Thoracic aorta (tissue), 2 donors: ENCODE data around the gene MAN2A1. TPM values are rescaled to one million over a fixed set of nuclear protein-coding genes. Genes with fewer than 3 reads are reported as not detected.

ENCODE experiments used
- ATAC-seq: fragments of 150-250 bp; one replicate; pipeline ENCODE4 v1.8.0; 2017; ENCODE audit warnings: low read depth; ENCODE audit not compliant: insufficient number of reproducible peaks, low FRiP score
- DNase-seq: peaks from one replicate; pipeline ENCODE4 v3.0.0-alpha.2; 2020; ENCODE audit warnings: low spot score
- H3K27ac ChIP-seq, 2 donors: fragments of 200-600 bp; sonication (generic); 1 replicate in 1 of 2; 2 replicates in 1 of 2; pipeline ENCODE4 v1.5.1; 2016; ENCODE audit warnings: mild to moderate bottlenecking in 2 of 2, moderate library complexity in 2 of 2
- H3K27me3 ChIP-seq: fragments of 200-600 bp; sonication (generic); replicated peaks from 2 replicates; pipeline ENCODE4 v1.6.0; 2016; ENCODE audit warnings: mild to moderate bottlenecking; ENCODE audit not compliant: insufficient read depth
- H3K36me3 ChIP-seq: fragments of 200-600 bp; sonication (generic); one replicate; pipeline ENCODE4 v1.5.1; 2016
- H3K4me1 ChIP-seq, 2 donors: fragments of 200-600 bp; sonication (generic); 1 replicate in 1 of 2; 2 replicates in 1 of 2; pipeline versions ENCODE4 v1.5.1 to v1.6.0; 2016; ENCODE audit warnings: low read depth in 2 of 2, mild to moderate bottlenecking in 1 of 2; ENCODE audit not compliant: control insufficient read depth in 1 of 2
- H3K4me3 ChIP-seq: fragments of 200-600 bp; sonication (generic); 2 replicates; pipeline ENCODE4 v1.5.1; 2016; ENCODE audit warnings: mild to moderate bottlenecking
- H3K9me3 ChIP-seq: fragments of 200-600 bp; sonication (generic); 2 replicates; pipeline ENCODE4 v1.5.1; 2016
- CTCF ChIP-seq: fragments of 200-600 bp; sonication (generic); IDR thresholded peaks from one replicate; pipeline ENCODE4 v1.5.1; 2019; ENCODE audit warnings: antibody characterized with exemption
- total RNA-seq, 2 donors: library from RNA; depleted of rRNA; stranded (reverse); fragments of >200 nt; gene quantifications; one replicate each; pipeline versions ENCODE4 v1.1.0 to v1.2.3, GENCODE V29; 2016

The MAN2A1 gene
- total RNA-seq, 2 donors from 2014 or later: 64.8 to 82.8 TPM

DNA sequence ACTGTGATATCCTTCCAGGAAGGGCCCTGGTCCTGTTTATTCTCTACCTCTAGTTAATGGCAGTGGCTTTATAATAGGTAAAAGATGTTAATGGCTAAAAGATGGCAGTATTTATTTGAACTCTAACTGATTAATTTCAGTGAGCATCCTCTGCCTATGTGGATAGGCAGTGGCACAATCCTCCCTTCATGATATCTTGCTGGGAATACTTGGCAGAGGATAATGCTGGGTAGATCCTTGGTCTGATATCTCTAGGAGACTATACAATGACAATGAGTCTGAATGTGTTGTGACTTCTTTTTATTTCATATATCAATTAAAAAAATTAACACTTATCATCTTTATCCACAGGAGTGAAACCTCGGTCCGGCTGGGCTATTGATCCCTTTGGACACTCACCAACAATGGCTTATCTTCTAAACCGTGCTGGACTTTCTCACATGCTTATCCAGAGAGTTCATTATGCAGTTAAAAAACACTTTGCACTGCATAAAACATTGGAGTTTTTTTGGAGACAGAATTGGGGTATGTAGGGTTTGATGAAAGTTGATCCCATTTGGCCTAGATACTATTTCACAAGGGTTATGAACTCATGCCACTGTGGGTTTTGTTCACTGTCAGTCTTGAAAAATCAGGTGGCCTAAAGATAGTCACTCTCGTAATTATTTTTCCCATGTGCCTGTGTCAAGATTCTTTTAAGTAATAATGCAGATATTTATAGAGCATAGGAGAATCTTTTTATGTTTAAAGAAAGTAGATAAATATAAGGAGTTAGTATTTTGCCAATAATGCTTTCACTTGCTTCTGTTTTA is 77.7 kb downstream of the MAN2A1 start:
- Histone ChIP-seq H3K4me3 (no peak overlapping the region), H3K36me3 (peaks cover 20% of the 10 kb centered on the region), H3K4me1 (no peaks in the 10 kb centered on the region), H3K27ac (no peak overlapping the region), H3K9me3 (no peaks in the 10 kb centered on the region), H3K27me3 (no peaks in the 10 kb centered on the region)
- TF ChIP-seq CTCF: no peak
- no peak for ATAC-seq
- no peak for DNase-seq

DNA sequence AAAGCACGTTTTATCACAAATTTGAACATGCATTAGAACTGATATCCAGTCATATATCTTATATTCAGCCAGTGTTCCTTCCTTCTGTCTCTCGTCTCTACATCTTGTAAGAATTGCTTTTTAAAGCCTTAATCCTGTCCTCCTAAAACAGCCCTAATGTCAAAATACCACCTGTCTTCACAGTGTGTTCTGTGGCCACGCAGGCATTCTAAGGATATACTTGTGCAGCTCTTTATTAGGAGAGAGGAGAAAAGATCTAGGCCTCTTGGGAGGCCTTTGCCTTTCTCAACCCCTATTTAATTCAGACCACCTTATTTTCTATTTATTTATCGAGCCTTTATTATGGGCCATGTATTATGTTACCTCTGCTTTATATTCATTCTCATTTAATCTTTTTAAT is 78.3 kb downstream of the MAN2A1 start:
- no peak overlapping the region for H3K27ac ChIP-seq
- ATAC-seq (no peak), DNase-seq (no peak)
- no peak overlapping the region for H3K4me3 ChIP-seq
- no peaks in the 10 kb centered on the region for H3K27me3 ChIP-seq
- no peaks in the 10 kb centered on the region for H3K9me3 ChIP-seq
- TF ChIP-seq CTCF: no peak
- H3K4me1 ChIP-seq: no peaks in the 10 kb centered on the region
- peaks cover 21% of the 10 kb centered on the region for H3K36me3 ChIP-seq

DNA sequence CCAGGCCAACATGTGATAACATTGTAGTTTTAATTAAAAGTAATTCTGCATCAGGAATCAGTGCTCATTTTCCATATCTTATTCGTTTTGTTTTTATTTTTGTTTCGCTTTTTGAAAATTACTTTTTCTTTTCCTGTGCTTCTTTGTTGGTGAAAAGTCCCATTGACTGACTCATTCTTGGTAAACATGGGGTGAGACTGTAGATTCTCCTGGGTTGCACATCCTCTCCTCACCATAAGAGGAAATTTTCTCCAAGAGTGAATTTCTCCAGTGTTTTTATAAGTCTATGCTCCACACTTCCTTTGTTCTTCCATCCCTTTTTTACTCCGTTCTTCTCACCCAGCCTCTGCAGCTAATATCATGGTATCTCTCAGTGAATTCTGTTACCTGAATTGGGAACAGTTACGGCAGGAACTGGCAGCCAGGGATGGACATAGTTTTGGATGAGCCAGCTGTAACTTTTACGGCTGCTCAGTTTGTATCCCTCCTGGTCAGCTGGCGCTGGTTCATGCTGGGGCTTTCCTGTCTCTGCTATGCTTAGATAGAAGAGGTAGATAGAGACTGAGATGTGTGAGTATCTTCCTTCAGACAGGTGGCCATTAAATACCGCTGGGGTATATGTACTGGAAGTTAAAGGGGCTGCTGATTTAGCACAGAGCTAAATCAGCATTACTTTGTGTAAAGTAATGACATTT is 80.0 kb downstream of the MAN2A1 start:
- no peak for TF ChIP-seq CTCF
- no peaks in the 10 kb centered on the region for H3K27me3 ChIP-seq
- H3K27ac ChIP-seq: no peak overlapping the region
- no peak overlapping the region for H3K4me3 ChIP-seq
- H3K4me1 ChIP-seq: no peaks in the 10 kb centered on the region
- ATAC-seq: no peak
- peaks cover 21% of the 10 kb centered on the region for H3K36me3 ChIP-seq
- no peak for DNase-seq
- no peaks in the 10 kb centered on the region for H3K9me3 ChIP-seq

DNA sequence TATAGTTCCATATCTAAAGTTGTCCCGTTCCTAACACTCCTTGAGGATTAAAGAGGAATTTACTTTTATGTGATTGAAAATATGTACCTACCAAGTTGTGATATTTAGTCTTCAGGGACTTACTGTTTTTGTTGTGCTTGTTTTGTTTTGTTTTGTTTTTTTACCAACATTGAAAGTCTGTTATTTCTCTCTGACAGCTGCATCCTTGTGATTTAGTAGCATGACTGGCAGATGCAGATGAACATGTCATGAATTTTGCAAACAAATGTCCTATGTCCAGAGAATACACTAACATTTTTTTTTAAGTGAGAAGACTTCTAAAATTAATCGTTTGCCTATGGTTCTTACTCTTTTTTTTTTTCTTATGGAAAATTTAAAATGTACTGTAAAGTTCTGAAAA is 85.4 kb downstream of the MAN2A1 start:
- no peak overlapping the region for H3K27ac ChIP-seq
- H3K36me3 ChIP-seq: peaks cover 11% of the 10 kb centered on the region
- H3K27me3 ChIP-seq: no peaks in the 10 kb centered on the region
- ATAC-seq (no peak), DNase-seq (no peak)
- no peak overlapping the region for H3K4me3 ChIP-seq
- TF ChIP-seq CTCF: no peak
- no peaks in the 10 kb centered on the region for H3K9me3 ChIP-seq
- peaks cover 0 to 4% of the 10 kb centered on the region in 2 donors for H3K4me1 ChIP-seq

DNA sequence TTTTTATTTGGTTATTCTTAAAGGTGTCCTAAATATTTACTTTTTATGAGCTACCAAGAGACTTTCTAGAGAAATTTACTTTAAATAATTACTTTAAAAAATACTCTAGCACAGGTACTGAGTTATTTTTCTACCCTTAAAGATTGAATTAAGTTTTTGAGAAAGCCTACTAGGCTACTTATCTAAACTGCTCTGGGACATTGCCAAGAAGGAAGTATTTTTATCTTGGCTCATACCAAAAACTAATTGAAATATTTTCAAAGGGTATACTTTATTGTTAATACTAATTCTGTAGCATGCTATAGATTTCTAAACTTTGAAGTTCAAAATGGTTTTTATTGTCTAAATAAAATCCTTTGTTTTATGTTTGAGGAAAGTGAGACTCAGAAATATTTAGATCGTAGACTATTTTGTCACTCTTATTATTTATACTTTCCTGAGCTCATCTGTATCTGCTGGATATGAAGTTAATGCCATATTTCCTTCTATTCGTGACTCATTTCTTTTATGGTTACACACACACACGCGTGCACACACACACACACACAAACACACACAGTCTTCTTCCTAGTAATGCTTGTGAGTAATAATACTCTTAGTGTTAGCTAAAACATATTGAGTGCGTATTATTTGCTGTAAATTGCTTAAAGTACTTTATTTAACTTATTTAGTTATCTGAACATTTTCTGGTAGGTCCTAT is 89.5 kb downstream of the MAN2A1 start:
- no peak overlapping the region for H3K27ac ChIP-seq
- no peaks in the 10 kb centered on the region for H3K9me3 ChIP-seq
- H3K4me3 ChIP-seq: no peak overlapping the region
- no peak for DNase-seq
- no peaks in the 10 kb centered on the region for H3K27me3 ChIP-seq
- H3K4me1 ChIP-seq: peaks cover 0 to 4% of the 10 kb centered on the region in 2 donors
- no peak for ATAC-seq
- H3K36me3 ChIP-seq: no peaks in the 10 kb centered on the region
- no peak for TF ChIP-seq CTCF
